ENCODE measurements around the gene CLDN14.

DNA sequence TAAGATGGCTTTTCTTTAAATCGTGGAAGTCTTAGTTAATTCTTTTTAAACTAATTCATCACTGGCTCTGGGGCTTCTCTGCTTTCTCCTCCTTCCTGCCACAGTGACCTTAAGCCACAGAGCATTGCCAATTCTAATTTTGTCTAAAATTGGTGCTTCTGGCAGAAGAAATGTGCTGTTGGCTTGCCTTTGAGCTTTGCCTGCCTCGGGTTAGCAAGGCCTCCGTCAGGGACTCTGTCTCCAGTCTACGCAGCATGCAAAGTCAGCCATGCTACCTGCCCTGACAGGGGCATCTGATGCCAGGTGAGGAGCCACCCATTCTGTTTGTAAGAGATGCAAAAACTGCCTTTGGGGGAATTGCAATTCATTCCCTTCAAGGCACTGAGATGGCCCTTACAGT, 25.2 kb downstream of the CLDN14 start:
- TF ChIP-seq EZH2 (IDR thresholded peaks at IDR 0.05; ENCODE audit: borderline replicate concordance, low read length) (no peak), CTCF (IDR thresholded peaks at IDR 0.05; ENCODE audit: low read length) (no peak)

Measured in OCI-LY1 (cell line).